ENCODE data around the gene USH1G.
"Not testable (repeated sequence)": the region's sequence is repeated elsewhere in the genome, so short reads cannot be mapped to it uniquely, and the experiment has no call there.

Gene USH1G

DNA sequence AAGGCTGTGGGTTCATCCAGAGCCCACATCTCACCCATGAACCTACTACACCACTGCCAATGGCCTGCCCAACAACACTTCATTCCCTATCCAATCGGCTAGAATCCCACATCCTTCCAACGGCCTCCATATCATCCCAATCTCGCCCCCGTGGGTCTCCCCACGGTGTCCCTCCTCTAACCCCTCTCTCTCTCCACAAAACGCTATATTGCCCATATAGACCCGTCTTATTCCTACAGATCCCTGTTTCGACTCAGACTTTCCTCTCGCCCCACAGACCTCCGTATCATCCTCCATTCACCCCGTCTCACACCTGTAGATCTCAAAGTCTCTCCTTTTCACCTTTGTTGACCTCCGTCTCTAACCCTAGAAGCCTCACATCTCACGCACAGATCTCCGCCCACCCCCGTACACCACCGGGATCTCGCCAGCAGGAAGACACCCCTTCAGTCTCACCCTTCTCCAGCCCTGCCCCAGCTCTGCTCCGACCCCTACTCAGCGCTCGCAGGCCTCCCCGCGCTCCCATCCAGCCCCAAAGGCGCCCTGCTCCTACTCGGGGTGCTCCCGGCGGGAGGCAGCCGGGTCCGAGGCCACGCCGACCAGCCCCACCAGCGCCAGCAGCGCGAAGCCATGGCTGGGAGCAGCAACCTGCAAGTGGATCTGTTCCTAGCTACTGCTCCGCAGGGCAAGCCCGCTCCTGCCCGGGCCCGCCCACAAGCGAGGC, 50.6 kb downstream of the USH1G start, which contains the start of gene FDXR:
Gene FDXR, minus strand, starts transcription at position 682 of the 724 bp plus-strand sequence. Its CDS starts 50 bp downstream, at position 632.
- H4K20me1 ChIP-seq (ENCODE audit: insufficient read depth, low read length), result no peaks in the 10 kb centered on the region
- peaks cover 24% of the 10 kb centered on the region; the same call in 1 of the 2 replicates for H3K4me1 ChIP-seq (ENCODE audit: low read length)
- no peaks in the 10 kb centered on the region for H3K79me2 ChIP-seq (ENCODE audit: low read length)
- no peaks in the 10 kb centered on the region for H3K9me3 ChIP-seq (replicated peaks; ENCODE audit: insufficient read depth, low read length)
- H3K9ac ChIP-seq (ENCODE audit: low read length), result peak within 1 kb of the TSS; percentile 86
- H3K9me2 ChIP-seq (replicated peaks; ENCODE audit: insufficient read depth, low read length), result no peaks in the 10 kb centered on the region
- H3K36me3 ChIP-seq (replicated peaks; ENCODE audit: insufficient read depth, low read length), result no peaks in the 10 kb centered on the region
- peaks cover 6% of the 10 kb centered on the region for H3K27me3 ChIP-seq (replicated peaks; ENCODE audit: insufficient read depth, low read length)
- TF ChIP-seq, protein P1, sequence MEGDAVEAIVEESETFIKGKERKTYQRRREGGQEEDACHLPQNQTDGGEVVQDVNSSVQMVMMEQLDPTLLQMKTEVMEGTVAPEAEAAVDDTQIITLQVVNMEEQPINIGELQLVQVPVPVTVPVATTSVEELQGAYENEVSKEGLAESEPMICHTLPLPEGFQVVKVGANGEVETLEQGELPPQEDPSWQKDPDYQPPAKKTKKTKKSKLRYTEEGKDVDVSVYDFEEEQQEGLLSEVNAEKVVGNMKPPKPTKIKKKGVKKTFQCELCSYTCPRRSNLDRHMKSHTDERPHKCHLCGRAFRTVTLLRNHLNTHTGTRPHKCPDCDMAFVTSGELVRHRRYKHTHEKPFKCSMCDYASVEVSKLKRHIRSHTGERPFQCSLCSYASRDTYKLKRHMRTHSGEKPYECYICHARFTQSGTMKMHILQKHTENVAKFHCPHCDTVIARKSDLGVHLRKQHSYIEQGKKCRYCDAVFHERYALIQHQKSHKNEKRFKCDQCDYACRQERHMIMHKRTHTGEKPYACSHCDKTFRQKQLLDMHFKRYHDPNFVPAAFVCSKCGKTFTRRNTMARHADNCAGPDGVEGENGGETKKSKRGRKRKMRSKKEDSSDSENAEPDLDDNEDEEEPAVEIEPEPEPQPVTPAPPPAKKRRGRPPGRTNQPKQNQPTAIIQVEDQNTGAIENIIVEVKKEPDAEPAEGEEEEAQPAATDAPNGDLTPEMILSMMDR (IDR thresholded peaks at IDR 0.05; ENCODE audit: low read length), result no peak
- TF ChIP-seq EZH2phosphoT487 (IDR thresholded peaks at IDR 0.05; ENCODE audit: low read length), result no peak
- no peak for TF ChIP-seq EZH2 (optimal IDR thresholded peaks at IDR 0.05; ENCODE audit: low read depth, low read length)
- peak within 1 kb of the TSS; percentile 97 for H2AFZ ChIP-seq (ENCODE audit: low read length)
- DNase-seq, result no peak
- H3K4me2 ChIP-seq (ENCODE audit: low read depth, low read length), result peak within 1 kb of the TSS; percentile 98
- peak within 1 kb of the TSS; percentile 87 for H3K4me3 ChIP-seq (ENCODE audit: low read length)
- peak within 1 kb of the TSS; percentile 56; the same call in 1 of the 2 replicates for H3K27ac ChIP-seq (ENCODE audit: low read length)
- 0 out of 2 replicates have a peak, but pooled peaks cover 4% of the 10 kb centered on the region for H3F3A ChIP-seq (ENCODE audit: insufficient read depth, low read length)

GRCh38 chr17:74871356-74872076, 51.5 kb downstream of the USH1G start:
- peaks cover 24% of the 10 kb centered on the region; the same call in 1 of the 2 replicates for H3K4me1 ChIP-seq (ENCODE audit: low read length)
- H3K36me3 ChIP-seq (replicated peaks; ENCODE audit: insufficient read depth, low read length), result no peaks in the 10 kb centered on the region
- H3K9ac ChIP-seq (ENCODE audit: low read length), result no peak overlapping the region
- H3K4me3 ChIP-seq (ENCODE audit: low read length), result no peak overlapping the region
- 0 out of 2 replicates have a peak, but pooled peaks cover 4% of the 10 kb centered on the region for H3F3A ChIP-seq (ENCODE audit: insufficient read depth, low read length)
- H3K9me2 ChIP-seq (replicated peaks; ENCODE audit: insufficient read depth, low read length), result no peaks in the 10 kb centered on the region
- no peaks in the 10 kb centered on the region for H3K79me2 ChIP-seq (ENCODE audit: low read length)
- no peak for TF ChIP-seq EZH2phosphoT487 (IDR thresholded peaks at IDR 0.05; ENCODE audit: low read length)
- H3K9me3 ChIP-seq (replicated peaks; ENCODE audit: insufficient read depth, low read length), result no peaks in the 10 kb centered on the region
- peak overlapping the region; percentile 98; the same call in 1 of the 2 replicates for H3K4me2 ChIP-seq (ENCODE audit: low read depth, low read length)
- no peaks in the 10 kb centered on the region for H3K27me3 ChIP-seq (replicated peaks; ENCODE audit: insufficient read depth, low read length)
- H3K27ac ChIP-seq (ENCODE audit: low read length), result no peak overlapping the region
- no peak overlapping the region for H2AFZ ChIP-seq (ENCODE audit: low read length)
- no peak for DNase-seq
- no peaks in the 10 kb centered on the region for H4K20me1 ChIP-seq (ENCODE audit: insufficient read depth, low read length)

GRCh38 chr17:74870512-74870911, 52.5 kb downstream of the USH1G start:
- Histone ChIP-seq H3K4me3 (ENCODE audit: low read length) (no peak overlapping the region), H3K9me2 (replicated peaks; ENCODE audit: insufficient read depth, low read length) (no peaks in the 10 kb centered on the region), H3K27me3 (replicated peaks; ENCODE audit: insufficient read depth, low read length) (no peaks in the 10 kb centered on the region), H2AFZ (ENCODE audit: low read length) (no peak overlapping the region), H3K27ac (ENCODE audit: low read length) (no peak overlapping the region), H3K36me3 (replicated peaks; ENCODE audit: insufficient read depth, low read length) (no peaks in the 10 kb centered on the region), H3K4me1 (ENCODE audit: low read length) (peaks cover 23% of the 10 kb centered on the region; the same call in 1 of the 2 replicates), H3F3A (ENCODE audit: insufficient read depth, low read length) (0 out of 2 replicates have a peak, but pooled peaks cover 4% of the 10 kb centered on the region), H3K9me3 (replicated peaks; ENCODE audit: insufficient read depth, low read length) (no peaks in the 10 kb centered on the region), H4K20me1 (ENCODE audit: insufficient read depth, low read length) (no peaks in the 10 kb centered on the region), H3K79me2 (ENCODE audit: low read length) (no peaks in the 10 kb centered on the region), H3K9ac (ENCODE audit: low read length) (no peak overlapping the region), H3K4me2 (ENCODE audit: low read depth, low read length) (no peak overlapping the region)
- TF ChIP-seq, protein P1 (IDR thresholded peaks at IDR 0.05; ENCODE audit: low read length), result no peak
- TF ChIP-seq EZH2 (optimal IDR thresholded peaks at IDR 0.05; ENCODE audit: low read depth, low read length) (no peak), EZH2phosphoT487 (IDR thresholded peaks at IDR 0.05; ENCODE audit: low read length) (no peak)
- no peak for DNase-seq

DNA sequence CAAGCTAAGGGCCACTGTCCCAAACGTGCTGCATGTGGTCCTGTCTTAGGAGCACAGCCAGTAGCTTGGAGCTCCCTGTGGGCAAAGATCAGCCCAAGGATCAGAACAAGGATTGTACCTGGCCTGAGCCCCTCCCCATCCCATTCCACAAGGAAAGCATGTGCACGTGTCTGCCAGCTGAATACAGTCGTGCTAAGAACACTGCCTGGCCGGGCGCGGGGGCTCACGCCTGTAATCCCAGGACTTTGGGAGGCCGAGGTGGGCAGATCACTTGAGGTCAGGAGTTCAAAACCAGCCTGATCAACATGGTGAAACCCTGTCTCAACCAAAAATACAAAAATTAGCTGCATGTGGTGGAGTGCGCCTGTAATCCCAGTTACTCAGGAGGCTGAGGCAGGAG, 53.0 kb downstream of the USH1G start:
- H3K79me2 ChIP-seq (ENCODE audit: low read length); H4K20me1 ChIP-seq (ENCODE audit: insufficient read depth, low read length); H3K9me2 ChIP-seq (replicated peaks; ENCODE audit: insufficient read depth, low read length); H3F3A ChIP-seq (ENCODE audit: insufficient read depth, low read length); DNase-seq; H3K4me3 ChIP-seq (ENCODE audit: low read length); H3K9me3 ChIP-seq (replicated peaks; ENCODE audit: insufficient read depth, low read length); H2AFZ ChIP-seq (ENCODE audit: low read length); H3K4me2 ChIP-seq (ENCODE audit: low read depth, low read length); H3K27ac ChIP-seq (ENCODE audit: low read length); H3K9ac ChIP-seq (ENCODE audit: low read length); H3K36me3 ChIP-seq (replicated peaks; ENCODE audit: insufficient read depth, low read length); H3K27me3 ChIP-seq (replicated peaks; ENCODE audit: insufficient read depth, low read length): not testable (repeated sequence)
- H3K4me1 ChIP-seq (ENCODE audit: low read length), result peaks cover 18% of the 10 kb centered on the region; the same call in 1 of the 2 replicates

Data from MM.1S (cell line).